IPS DF 6.9 (cell line): ENCODE results near the gene CD244.
"Not testable (repeated sequence)": the region's sequence is repeated elsewhere in the genome, so short reads cannot be mapped to it uniquely, and the experiment has no call there.

Experiments
- DNase-seq: peaks from one replicate; pipeline ENCODE4 v3.0.0-alpha.2; 2013; ENCODE audit warnings: low read depth, low spot score
- H3K27ac ChIP-seq: one replicate; pipeline ENCODE4 v1.5.1; 2013; ENCODE audit warnings: low read length, control low read depth
- H3K27me3 ChIP-seq: 2 replicates; pipeline ENCODE4 v1.6.1; 2013; ENCODE audit warnings: mild to moderate bottlenecking, low read length; ENCODE audit not compliant: control insufficient read depth, insufficient read depth
- H3K36me3 ChIP-seq: 2 replicates; pipeline ENCODE4 v1.6.1; 2013; ENCODE audit warnings: low read length; ENCODE audit not compliant: control insufficient read depth, insufficient read depth
- H3K4me1 ChIP-seq: 2 replicates; pipeline ENCODE4 v1.6.1; 2013; ENCODE audit warnings: low read length; ENCODE audit not compliant: control insufficient read depth, insufficient read depth
- H3K4me3 ChIP-seq: 2 replicates; pipeline ENCODE4 v1.5.1; 2013; ENCODE audit warnings: mild to moderate bottlenecking, low read length
- H3K9me3 ChIP-seq: 2 replicates; pipeline ENCODE4 v1.6.1; 2013; ENCODE audit warnings: low read length, inconsistent platforms; ENCODE audit not compliant: control insufficient read depth, insufficient read depth
- WGBS: extraction: QIAGEN DNeasy Blood & Tissue Kit; methylation state at CpG from one replicate; pipeline ENCODE4 v1.1.7; 2013; ENCODE audit warnings: mixed read lengths, missing lambda C conversion rate; ENCODE audit not compliant: insufficient read length, insufficient coverage; 5-methylcytosine and 5-hydroxymethylcytosine counted together

CD244 gene, protein sequence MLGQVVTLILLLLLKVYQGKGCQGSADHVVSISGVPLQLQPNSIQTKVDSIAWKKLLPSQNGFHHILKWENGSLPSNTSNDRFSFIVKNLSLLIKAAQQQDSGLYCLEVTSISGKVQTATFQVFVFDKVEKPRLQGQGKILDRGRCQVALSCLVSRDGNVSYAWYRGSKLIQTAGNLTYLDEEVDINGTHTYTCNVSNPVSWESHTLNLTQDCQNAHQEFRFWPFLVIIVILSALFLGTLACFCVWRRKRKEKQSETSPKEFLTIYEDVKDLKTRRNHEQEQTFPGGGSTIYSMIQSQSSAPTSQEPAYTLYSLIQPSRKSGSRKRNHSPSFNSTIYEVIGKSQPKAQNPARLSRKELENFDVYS

DNA sequence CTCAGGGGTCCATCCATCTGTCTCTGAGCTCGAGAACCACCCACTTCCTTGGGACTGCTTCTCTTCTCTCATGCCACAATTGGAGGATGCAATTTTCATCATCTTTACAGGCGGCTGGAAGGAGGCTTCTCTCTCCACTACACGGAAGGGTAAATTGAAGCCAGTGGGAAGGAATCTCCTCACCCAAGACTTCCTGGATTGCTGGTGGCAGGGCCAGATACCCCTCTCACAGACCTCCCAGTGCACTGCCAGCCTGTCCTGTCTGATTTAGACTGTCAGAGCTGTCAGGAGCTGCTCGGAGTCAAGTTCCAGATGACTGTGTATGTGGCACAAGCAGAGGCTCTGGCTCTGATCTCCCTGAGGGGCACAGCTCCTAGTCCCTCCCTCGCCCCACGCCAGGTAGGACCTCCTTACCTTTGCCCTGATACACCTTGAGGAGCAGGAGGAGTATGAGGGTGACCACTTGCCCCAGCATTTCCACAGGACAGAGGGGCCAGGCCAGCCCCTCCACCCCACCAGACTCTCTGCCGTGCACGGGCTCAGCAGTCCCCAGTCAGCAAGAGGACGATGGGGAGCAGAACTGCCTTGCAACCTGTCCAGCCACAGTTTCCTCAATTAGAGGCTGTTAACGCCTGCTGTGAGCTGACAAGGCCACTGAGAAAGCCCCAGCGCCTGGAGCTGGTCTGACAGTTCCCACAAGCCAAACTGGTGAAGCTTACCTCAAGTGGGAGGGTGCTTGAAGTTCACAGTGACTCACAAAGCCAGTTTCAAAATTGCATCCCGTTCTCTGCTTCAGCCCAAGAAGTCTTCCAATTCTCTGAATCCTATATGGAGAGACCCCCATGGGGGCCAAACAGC is at the start of gene CD244:
CD244 (minus strand) TSS at position 685 of the 858 bp plus-strand sequence; CDS start at position 475, 210 bp downstream.
- DNase-seq: no peak
- WGBS: no CpG with 5 or more reads among the region's 12 CpGs
- H3K27me3 ChIP-seq: no peaks in the 10 kb centered on the region
- H3K4me3 ChIP-seq: no peak within 1 kb of the TSS
- no peak within 1 kb of the TSS for H3K27ac ChIP-seq
- H3K4me1 ChIP-seq: no peaks in the 10 kb centered on the region; the same call in 1 of the 2 replicates
- H3K36me3 ChIP-seq: no peaks in the 10 kb centered on the region
- no peaks in the 10 kb centered on the region for H3K9me3 ChIP-seq

DNA sequence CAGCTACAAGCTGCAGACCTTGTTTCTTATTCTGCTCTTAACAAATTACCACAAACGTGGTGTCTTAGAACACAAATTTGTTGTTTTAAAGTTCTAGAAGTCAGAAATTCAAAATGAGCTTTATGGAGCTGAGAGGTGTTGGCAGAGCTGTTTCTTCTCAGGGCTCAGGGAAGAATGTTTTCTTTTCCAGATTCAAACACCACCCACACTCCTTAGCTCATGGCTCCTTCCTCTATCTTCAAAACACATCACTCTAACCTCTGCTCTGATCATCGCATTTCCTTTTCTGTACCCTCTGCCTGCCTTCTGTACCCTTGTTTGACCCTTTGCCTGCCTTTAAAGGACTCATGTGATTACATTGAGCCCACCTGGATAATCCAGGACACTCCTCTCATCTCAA is 49.2 kb upstream of the CD244 start:
- DNase-seq: no peak
- Histone ChIP-seq H3K9me3 (no peaks in the 10 kb centered on the region), H3K27ac (no peak overlapping the region), H3K27me3 (no peaks in the 10 kb centered on the region), H3K4me1 (no peaks in the 10 kb centered on the region), H3K4me3 (no peak overlapping the region), H3K36me3 (no peaks in the 10 kb centered on the region)
- WGBS: no CpG with 5 or more reads among the region's 2 CpGs

DNA sequence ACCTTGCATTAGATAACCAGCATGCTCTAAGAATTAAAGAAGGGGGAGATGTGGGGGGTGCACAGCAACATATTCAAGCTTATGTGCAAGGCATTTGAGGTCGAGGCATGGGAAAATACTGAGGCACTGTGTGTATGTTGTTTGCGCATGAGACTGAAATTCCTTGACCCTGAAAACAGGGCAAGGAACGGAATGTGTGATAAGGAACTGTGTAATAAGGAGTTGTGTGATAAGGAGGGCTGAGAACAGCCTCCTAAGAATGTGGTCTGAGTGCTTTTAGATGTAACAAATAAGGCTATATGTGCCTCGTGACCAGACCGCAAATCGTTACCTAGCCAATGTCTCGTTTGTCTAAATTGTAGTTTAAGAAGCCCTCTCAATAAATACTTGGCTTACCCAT is 48.8 kb upstream of the CD244 start:
- H3K9me3 ChIP-seq: no peaks in the 10 kb centered on the region
- no peaks in the 10 kb centered on the region for H3K4me1 ChIP-seq
- no peaks in the 10 kb centered on the region for H3K36me3 ChIP-seq
- no peak overlapping the region for H3K27ac ChIP-seq
- H3K4me3 ChIP-seq: no peak overlapping the region
- no peaks in the 10 kb centered on the region for H3K27me3 ChIP-seq
- WGBS: no CpG with 5 or more reads among the region's 7 CpGs
- DNase-seq: no peak

GRCh38 chr1:160910170-160910750 is 47.6 kb upstream of the CD244 start:
- WGBS: no CpG with 5 or more reads among the region's 6 CpGs
- H3K9me3 ChIP-seq: no peaks in the 10 kb centered on the region
- H3K27me3 ChIP-seq: no peaks in the 10 kb centered on the region
- H3K4me1 ChIP-seq: no peaks in the 10 kb centered on the region
- no peak overlapping the region for H3K4me3 ChIP-seq
- no peaks in the 10 kb centered on the region for H3K36me3 ChIP-seq
- H3K27ac ChIP-seq: no peak overlapping the region
- no peak for DNase-seq

DNA sequence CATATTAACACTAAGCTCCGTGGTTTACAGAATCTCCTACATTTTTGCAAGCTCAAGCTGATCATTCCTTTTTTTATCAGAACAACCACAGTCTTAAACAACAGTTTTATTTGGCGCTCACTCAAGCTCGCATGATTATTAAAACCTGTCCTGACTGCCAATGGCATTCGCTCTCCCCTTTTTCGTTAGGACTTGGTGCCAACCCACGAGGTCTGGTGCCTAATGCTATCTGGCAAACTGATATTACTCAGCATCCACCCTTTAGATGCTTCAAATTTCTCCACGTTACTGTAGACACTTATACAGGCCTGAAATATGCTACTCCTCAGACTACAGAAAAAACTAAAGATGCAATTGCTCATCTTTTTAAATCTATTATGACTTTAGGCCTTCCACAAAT is 45.3 kb upstream of the CD244 start:
- no peak for DNase-seq
- Histone ChIP-seq H3K36me3 (no peaks in the 10 kb centered on the region), H3K27me3 (no peaks in the 10 kb centered on the region), H3K4me1 (no peaks in the 10 kb centered on the region), H3K9me3 (no peaks in the 10 kb centered on the region), H3K4me3 (no peak overlapping the region), H3K27ac (no peak overlapping the region)
- WGBS: no CpG with 5 or more reads among the region's 7 CpGs

- Histone ChIP-seq H3K4me1 (no peaks in the 10 kb centered on the region), H3K27ac (no peak overlapping the region), H3K36me3 (no peaks in the 10 kb centered on the region), H3K27me3 (no peaks in the 10 kb centered on the region), H3K4me3 (no peak overlapping the region), H3K9me3 (no peaks in the 10 kb centered on the region)
- DNase-seq: no peak
- no CpG with 5 or more reads among the region's 4 CpGs for WGBS
These were observed 42.9 kb upstream of the CD244 start for GRCh38 chr1:160905617-160905989.

GRCh38 chr1:160904783-160905616 is 42.3 kb upstream of the CD244 start:
- no peak overlapping the region for H3K27ac ChIP-seq
- H3K9me3 ChIP-seq: no peaks in the 10 kb centered on the region
- H3K4me3 ChIP-seq: no peak overlapping the region
- no peaks in the 10 kb centered on the region for H3K36me3 ChIP-seq
- no peaks in the 10 kb centered on the region for H3K4me1 ChIP-seq
- H3K27me3 ChIP-seq: no peaks in the 10 kb centered on the region
- DNase-seq: no peak
- no CpG with 5 or more reads among the region's 8 CpGs for WGBS

DNA sequence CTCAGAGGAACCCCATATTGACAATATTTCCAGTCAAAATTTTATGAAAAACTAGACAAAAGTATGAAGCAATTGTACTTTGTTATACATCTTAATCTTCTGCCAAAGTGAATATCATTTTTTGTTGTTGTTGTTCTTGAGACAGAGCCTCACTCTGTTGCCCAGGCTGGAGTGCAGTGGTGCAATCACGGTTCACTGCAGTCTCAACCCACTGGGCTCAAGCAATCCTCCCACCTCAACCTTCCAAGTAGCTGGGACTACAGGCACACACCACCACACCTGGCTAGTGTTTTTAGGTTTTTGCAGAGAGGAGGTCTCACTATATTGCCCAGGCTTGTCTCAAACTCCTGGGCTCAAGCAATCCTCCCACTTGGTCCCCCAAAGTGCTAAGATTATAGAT is 39.6 kb upstream of the CD244 start:
- WGBS: no CpG with 5 or more reads among the region's 1 CpG
- not testable (repeated sequence) for H3K4me3 ChIP-seq

GRCh38 chr1:160901768-160902167 is 39.1 kb upstream of the CD244 start:
- Histone ChIP-seq H3K36me3 (no peaks in the 10 kb centered on the region), H3K4me1 (no peaks in the 10 kb centered on the region), H3K27ac (no peak overlapping the region), H3K27me3 (no peaks in the 10 kb centered on the region), H3K4me3 (no peak overlapping the region), H3K9me3 (no peaks in the 10 kb centered on the region)
- no peak for DNase-seq
- no CpG with 5 or more reads among the region's 2 CpGs for WGBS

More for the DNA sequence above, 39.6 kb upstream of the CD244 start:
- not testable (repeated sequence) for H3K27me3 ChIP-seq, H3K27ac ChIP-seq, H3K36me3 ChIP-seq, H3K9me3 ChIP-seq, H3K4me1 ChIP-seq, DNase-seq

GRCh38 chr1:160900683-160901082 is 38.0 kb upstream of the CD244 start:
- not testable (repeated sequence) for H3K36me3 ChIP-seq
- WGBS: no CpG with 5 or more reads among the region's 3 CpGs

More at GRCh38 chr1:160900683-160901082, 38.0 kb upstream of the CD244 start:
- H3K27me3 ChIP-seq, H3K4me3 ChIP-seq, DNase-seq, H3K27ac ChIP-seq, H3K9me3 ChIP-seq, H3K4me1 ChIP-seq: not testable (repeated sequence)
